Thyroid gland (tissue), 4 donors: ENCODE measurements around the gene FOXE3. TPM values are rescaled to one million over a fixed set of nuclear protein-coding genes. Genes with fewer than 3 reads are reported as not detected.

Experiments used
- DNase-seq, 2 donors: peaks; one replicate each; pipeline ENCODE4 v3.0.0-alpha.2; 2019
- H3K27ac ChIP-seq, 3 donors: fragments of 200-600 bp; sonication (generic); 1 replicate in 2 of 3; 2 replicates in 1 of 3; pipeline ENCODE4 v1.5.1; 2016 to 2019; ENCODE audit warnings: mild to moderate bottlenecking in 1 of 3, moderate library complexity in 1 of 3
- H3K27me3 ChIP-seq: fragments of 200-600 bp; sonication (generic); one replicate; pipeline ENCODE4 v1.5.1; 2019
- H3K36me3 ChIP-seq, 2 donors: fragments of 200-600 bp; sonication (generic); one replicate each; pipeline ENCODE4 v1.5.1; 2016 to 2019
- H3K4me1 ChIP-seq, 2 donors: fragments of 200-600 bp; sonication (generic); one replicate each; pipeline ENCODE4 v1.5.1; 2017 to 2019
- H3K4me3 ChIP-seq, 3 donors: fragments of 200-600 bp; sonication (generic); replicated peaks in 1 of 3; 1 replicate in 2 of 3; 2 replicates in 1 of 3; pipeline ENCODE4 v1.5.1; 2016; ENCODE audit warnings: mild to moderate bottlenecking in 1 of 3
- H3K9me3 ChIP-seq: fragments of 200-600 bp; sonication (generic); one replicate; pipeline ENCODE4 v1.5.1; 2017
- CTCF ChIP-seq, 6 experiments: fragments of 200-600 bp in 3 of 6; fragments of 450-650 bp in 3 of 6; sonication (generic) in 3 of 6; IDR thresholded peaks; one replicate each; pipeline ENCODE4 v1.5.1; 2016 to 2019; ENCODE audit warnings: antibody characterized with exemption in 6 of 6, mild to moderate bottlenecking in 2 of 6, inconsistent platforms in 1 of 6, moderate library complexity in 1 of 6
- POLR2A ChIP-seq, 2 donors: fragments of 450-650 bp; IDR thresholded peaks; one replicate each; pipeline ENCODE4 v1.6.1; 2017; ENCODE audit warnings: antibody characterized with exemption in 2 of 2, mild to moderate bottlenecking in 2 of 2, moderate library complexity in 1 of 2
- WGBS, 2 donors: methylation state at CpG; one replicate each; pipeline ENCODE4 v1.1.5; 2017; 5-methylcytosine and 5-hydroxymethylcytosine counted together
- intact Hi-C: fragments of 100-400 bp; cut with DNase I; formaldehyde crosslinking; loops from one replicate; pipeline ENCODE4 v1.15.1; 2023
- total RNA-seq, 4 donors: library from RNA; depleted of rRNA; stranded (reverse); fragments of >200 nt; gene quantifications; one replicate each; pipeline ENCODE4 v1.2.3, GENCODE V29; 2016

FOXE3 gene
- total RNA-seq, 4 donors from 2014 or later: not detected

GRCh38 chr1:47436979-47437446 lies 20.9 kb downstream of the FOXE3 start:
- peak overlapping the region in 2 of 3 donors; percentile 80 for H3K4me3 ChIP-seq
- TF ChIP-seq CTCF (IDR thresholded peaks at IDR 0.05) (no peak), POLR2A (IDR thresholded peaks at IDR 0.05) (no peak)
- H3K27ac ChIP-seq: peak overlapping the region; percentile 37 to 76 (median 70)
- H3K9me3 ChIP-seq: no peaks in the 10 kb centered on the region
- DNase-seq: no peak
- peaks cover 27% of the 10 kb centered on the region for H3K27me3 ChIP-seq
- H3K36me3 ChIP-seq: no peaks in the 10 kb centered on the region
- intact Hi-C loops: loop anchor here (2.0 to 10.0 kb wide), 3 partner anchors 50 to 272 kb away; no protein-coding TSS in a partner anchor
- 0 to 1% methylated on average over 5 to 7 of the region's 46 CpGs for WGBS, 2 donors
- peaks cover 21 to 40% of the 10 kb centered on the region in 2 donors for H3K4me1 ChIP-seq

- Histone ChIP-seq H3K27ac (peak within 1 kb of the TSS; percentile 42 to 76 (median 70)), H3K27me3 (peaks cover 26% of the 10 kb centered on the region), H3K36me3 (no peaks in the 10 kb centered on the region), H3K4me1 (peaks cover 17 to 34% of the 10 kb centered on the region in 2 donors), H3K4me3 (peak within 1 kb of the TSS; percentile 43 to 80 (median 80)), H3K9me3 (no peaks in the 10 kb centered on the region)
- intact Hi-C loops: loop anchor here (2.0 to 10.0 kb wide), 3 partner anchors 50 to 271 kb away; no protein-coding TSS in a partner anchor
- TF ChIP-seq CTCF (IDR thresholded peaks at IDR 0.05) (peak; percentile 87 to 100 (median 99)), POLR2A (IDR thresholded peaks at IDR 0.05) (peak in 1 of 2 donors; percentile 38)
- 0% methylated on average over 1 of the region's 80 CpGs; no CpG with 5 or more reads in 1 of the 2 donors for WGBS, 2 donors
- peak; percentile 81 to 83 for DNase-seq
Observed at GRCh38 chr1:47437447-47438164, 21.5 kb downstream of the FOXE3 start, which contains the start of gene FOXD2. FOXD2 (plus strand) TSS chr1:47438044; CDS start chr1:47438136, 92 bp downstream.

GRCh38 chr1:47438165-47439016 lies 22.3 kb downstream of the FOXE3 start:
- intact Hi-C loops: loop anchor here (5.0 to 10.0 kb wide), 2 partner anchors 51 to 254 kb away; no protein-coding TSS in a partner anchor
- WGBS, 2 donors: 1% methylated on average over 13 of the region's 117 CpGs; no CpG with 5 or more reads in 1 of the 2 donors
- TF ChIP-seq CTCF (IDR thresholded peaks at IDR 0.05) (no peak), POLR2A (IDR thresholded peaks at IDR 0.05) (no peak)
- no peaks in the 10 kb centered on the region for H3K36me3 ChIP-seq
- no peaks in the 10 kb centered on the region for H3K9me3 ChIP-seq
- peaks cover 16 to 33% of the 10 kb centered on the region in 2 donors for H3K4me1 ChIP-seq
- peaks cover 26% of the 10 kb centered on the region for H3K27me3 ChIP-seq
- H3K4me3 ChIP-seq: peak overlapping the region; percentile 43 to 80 (median 80)
- no peak for DNase-seq
- H3K27ac ChIP-seq: peak overlapping the region in 1 of 3 donors; percentile 76

- H3K4me1 ChIP-seq: peaks cover 10 to 28% of the 10 kb centered on the region in 2 donors
Observed at GRCh38 chr1:47439017-47439818, 23.1 kb downstream of the FOXE3 start.

More at GRCh38 chr1:47439017-47439818, 23.1 kb downstream of the FOXE3 start:
- H3K9me3 ChIP-seq: no peaks in the 10 kb centered on the region
- intact Hi-C loops: loop anchor here (5.0 to 10.0 kb wide), 2 partner anchors 52 to 254 kb away; no protein-coding TSS in a partner anchor
- DNase-seq: no peak
- H3K36me3 ChIP-seq: no peaks in the 10 kb centered on the region
- TF ChIP-seq POLR2A (IDR thresholded peaks at IDR 0.05): no peak
- TF ChIP-seq CTCF (IDR thresholded peaks at IDR 0.05): no peak
- H3K27me3 ChIP-seq: peaks cover 27% of the 10 kb centered on the region
- WGBS, 2 donors: 37 to 43% methylated on average over 11 to 15 of the region's 86 CpGs
- H3K4me3 ChIP-seq: peak overlapping the region in 1 of 3 donors; percentile 9
- no peak overlapping the region for H3K27ac ChIP-seq
